ENCODE data around the gene COL4A2.

GRCh38 chr13:110291286-110291685 lies 15.8 kb upstream of the COL4A2 start:
- no peak for TF ChIP-seq CTCF (IDR thresholded peaks at IDR 0.05 in 4 of 5, conservative IDR thresholded peaks at IDR 0.05 in 1 of 5)
- TF ChIP-seq POLR2A (IDR thresholded peaks at IDR 0.05) = no peak
